ENCODE results near the gene CRYGB. TPM values are rescaled to one million over a fixed set of nuclear protein-coding genes. Genes with fewer than 3 reads are reported as not detected.

The CRYGB gene
- total RNA-seq, 1 donor from 2014 or later = not detected

GRCh38 chr2:208164951-208165755 lies 19.2 kb upstream of the CRYGB start:
- Mint-ChIP-seq H3K4me1 (ENCODE audit: low read depth) (peaks cover 15% of the 10 kb centered on the region), H3K27me3 (no peaks in the 10 kb centered on the region), H3K9me3 (ENCODE audit: low read depth) (no peaks in the 10 kb centered on the region), H3K27ac (no peak overlapping the region), H3K36me3 (ENCODE audit: insufficient read depth) (no peaks in the 10 kb centered on the region), H3K4me3 (ENCODE audit: low read depth) (no peak overlapping the region)
- no peak for TF ChIP-seq CTCF (IDR thresholded peaks at IDR 0.05; ENCODE audit: unreplicated experiment)
- no peak for DNase-seq (ENCODE audit: low spot score, unreplicated experiment)

GRCh38 chr2:208163489-208163888 lies 17.5 kb upstream of the CRYGB start, which contains the start of gene CRYGA:
Gene CRYGA, minus strand, starts transcription at chr2:208163589. Its CDS starts 33 bp downstream, at chr2:208163556.
- Mint-ChIP-seq H3K4me3 (ENCODE audit: low read depth) (no peak within 1 kb of the TSS), H3K27ac (no peak within 1 kb of the TSS), H3K36me3 (ENCODE audit: insufficient read depth) (no peaks in the 10 kb centered on the region), H3K9me3 (ENCODE audit: low read depth) (no peaks in the 10 kb centered on the region), H3K27me3 (no peaks in the 10 kb centered on the region), H3K4me1 (ENCODE audit: low read depth) (peaks cover 15% of the 10 kb centered on the region)
- TF ChIP-seq CTCF (IDR thresholded peaks at IDR 0.05; ENCODE audit: unreplicated experiment) = no peak
- DNase-seq (ENCODE audit: low spot score, unreplicated experiment) = no peak

- H3K4me3 Mint-ChIP-seq (ENCODE audit: low read depth) = no peak overlapping the region
- no peak overlapping the region for H3K27ac Mint-ChIP-seq
- H3K4me1 Mint-ChIP-seq (ENCODE audit: low read depth) = no peaks in the 10 kb centered on the region
- no peak for DNase-seq (ENCODE audit: low spot score, unreplicated experiment)
- H3K27me3 Mint-ChIP-seq = no peaks in the 10 kb centered on the region
- no peak for TF ChIP-seq CTCF (IDR thresholded peaks at IDR 0.05; ENCODE audit: unreplicated experiment)
- no peaks in the 10 kb centered on the region for H3K36me3 Mint-ChIP-seq (ENCODE audit: insufficient read depth)
- H3K9me3 Mint-ChIP-seq (ENCODE audit: low read depth) = peaks cover 3% of the 10 kb centered on the region
Measured at GRCh38 chr2:208156439-208156838, 10.5 kb upstream of the CRYGB start.

GRCh38 chr2:208153156-208153555 lies 7.2 kb upstream of the CRYGB start:
- Mint-ChIP-seq H3K36me3 (ENCODE audit: insufficient read depth) (no peaks in the 10 kb centered on the region), H3K4me3 (ENCODE audit: low read depth) (no peak overlapping the region), H3K4me1 (ENCODE audit: low read depth) (no peaks in the 10 kb centered on the region), H3K9me3 (ENCODE audit: low read depth) (peaks cover 10% of the 10 kb centered on the region), H3K27ac (no peak overlapping the region), H3K27me3 (no peaks in the 10 kb centered on the region)
- DNase-seq (ENCODE audit: low spot score, unreplicated experiment) = no peak
- no peak for TF ChIP-seq CTCF (IDR thresholded peaks at IDR 0.05; ENCODE audit: unreplicated experiment)

GRCh38 chr2:208150956-208151355 lies 5.0 kb upstream of the CRYGB start:
- Mint-ChIP-seq H3K27me3 (no peaks in the 10 kb centered on the region), H3K9me3 (ENCODE audit: low read depth) (peaks cover 10% of the 10 kb centered on the region), H3K4me1 (ENCODE audit: low read depth) (no peaks in the 10 kb centered on the region), H3K27ac (no peak overlapping the region), H3K4me3 (ENCODE audit: low read depth) (no peak overlapping the region), H3K36me3 (ENCODE audit: insufficient read depth) (no peaks in the 10 kb centered on the region)
- no peak for DNase-seq (ENCODE audit: low spot score, unreplicated experiment)
- TF ChIP-seq CTCF (IDR thresholded peaks at IDR 0.05; ENCODE audit: unreplicated experiment) = no peak

Measured in progenitor cell of endocrine pancreas (in vitro differentiated cells).